A549 (cell line): Measurements from ENCODE around the gene INTS14. TPM values are rescaled to one million over a fixed set of nuclear protein-coding genes. Genes with fewer than 3 reads are reported as not detected.

Experiments
- ATAC-seq, 2 experiments: fragments of 200-7000 bp in 1 of 2; fragments of >200 bp in 1 of 2; cut with Nextera tagmentation in 1 of 2; cut with Tn5 transposase in 1 of 2; 3 replicates each; pipeline versions ENCODE4 v1.8.0 to v1.9.1; 2018 to 2020; ENCODE audit warnings: mild to moderate bottlenecking in 1 of 2, moderate library complexity in 1 of 2
- CTCF ChIA-PET: fragments of 300-600 bp; sonication (Branson Sonifier 250); formaldehyde crosslinking; extraction: SDS; loops from one replicate; lab custom pipeline; 2021; ENCODE audit warnings: antibody characterized with exemption, inconsistent platforms; lab: Yijun Ruan, JAX
- POLR2A ChIA-PET: fragments of 350-600 bp; formaldehyde crosslinking; extraction: SDS; loops from one replicate; lab custom pipeline; 2021; ENCODE audit warnings: antibody characterized with exemption, inconsistent platforms; lab: Yijun Ruan, JAX
- DNase-seq, 2 experiments: peaks; one replicate each; pipeline versions ENCODE4 v3.0.0 to v3.0.0-alpha.2; 2011 to 2016; ENCODE audit warnings: low read depth in 1 of 2, low spot score in 1 of 2
- FAIRE-seq: peaks from 2 replicates; lab custom pipeline; 2011; peaks lifted over from hg19 to GRCh38; lab: Jason Lieb, UNC
- H3K27ac ChIP-seq, 2 experiments: fragments of >200 bp; sonication (Bioruptor Twin); formaldehyde crosslinking; 3 replicates each; pipeline ENCODE4 v1.5.1; 2016 to 2017
- H3K4me1 ChIP-seq: fragments of >200 bp; sonication (Bioruptor Twin); formaldehyde crosslinking; 3 replicates; pipeline ENCODE4 v1.6.1; 2016
- H3K4me2 ChIP-seq: fragments of >200 bp; sonication (Bioruptor Twin); formaldehyde crosslinking; 3 replicates; pipeline ENCODE4 v1.6.1; 2016
- H3K4me3 ChIP-seq: fragments of >200 bp; sonication (Bioruptor Twin); formaldehyde crosslinking; 3 replicates; pipeline ENCODE4 v1.5.1; 2016
- H3K9me3 ChIP-seq: fragments of >200 bp; sonication (Bioruptor Twin); formaldehyde crosslinking; 3 replicates; pipeline ENCODE4 v1.6.1; 2016
- ATOH8 ChIP-seq: fragments of 250-450 bp; sonication (Bioruptor Pico); IDR thresholded peaks from 2 replicates; pipeline ENCODE4 v1.5.0; 2020; ENCODE audit warnings: low read depth, mild to moderate bottlenecking, moderate library complexity
- CEBPB ChIP-seq, 2 experiments: fragments of >200 bp in 1 of 2; sonication (Bioruptor Twin) in 1 of 2; formaldehyde crosslinking in 1 of 2; IDR thresholded peaks; 2 replicates each; pipeline ENCODE4 v1.6.1; 2012 to 2016
- CHD4 ChIP-seq: fragments of 200-600 bp; sonication (generic); IDR thresholded peaks from 2 replicates; pipeline ENCODE4 v1.6.1; 2016; ENCODE audit warnings: antibody characterized with exemption, mild to moderate bottlenecking, borderline replicate concordance
- CTCF ChIP-seq: fragments of >200 bp; sonication (Bioruptor Twin); formaldehyde crosslinking; IDR thresholded peaks from 3 replicates; pipeline ENCODE4 v1.5.1; 2016
- EHF ChIP-seq: fragments of 250-450 bp; sonication (Bioruptor Pico); IDR thresholded peaks from 2 replicates; pipeline ENCODE4 v1.5.0; 2020; ENCODE audit warnings: mild to moderate bottlenecking
- EHMT2 ChIP-seq: fragments of 200-600 bp; sonication (generic); IDR thresholded peaks from 2 replicates; pipeline ENCODE4 v1.6.1; 2016; ENCODE audit warnings: antibody characterized with exemption, low read depth, mild to moderate bottlenecking, moderate library complexity
- FOSB ChIP-seq: fragments of 250-450 bp; sonication (Bioruptor Pico); IDR thresholded peaks from 2 replicates; pipeline ENCODE4 v1.5.0; 2020; ENCODE audit warnings: mild to moderate bottlenecking, moderate library complexity
- FOSL2 ChIP-seq, 2 experiments: fragments of 450-650 bp in 1 of 2; fragments of >200 bp in 1 of 2; sonication (Bioruptor Twin) in 1 of 2; formaldehyde crosslinking; IDR thresholded peaks; 2 replicates each; pipeline versions ENCODE4 v1.5.0 to v1.6.1; 2016 to 2020; ENCODE audit warnings: mild to moderate bottlenecking in 1 of 2, moderate library complexity in 1 of 2
- FOXS1 ChIP-seq: fragments of 250-450 bp; sonication (Bioruptor Pico); IDR thresholded peaks from 2 replicates; pipeline ENCODE4 v1.5.0; 2020; ENCODE audit warnings: mild to moderate bottlenecking, moderate library complexity
- HOXA7 ChIP-seq: fragments of 250-450 bp; sonication (Bioruptor Pico); IDR thresholded peaks from 2 replicates; pipeline ENCODE4 v1.5.0; 2020; ENCODE audit warnings: mild to moderate bottlenecking, moderate library complexity
- HOXB13 ChIP-seq: fragments of 250-450 bp; sonication (Bioruptor Pico); IDR thresholded peaks from 2 replicates; pipeline ENCODE4 v1.5.0; 2020; ENCODE audit warnings: low read depth, mild to moderate bottlenecking, moderate library complexity
- JUNB ChIP-seq: fragments of >200 bp; sonication (Bioruptor Twin); formaldehyde crosslinking; IDR thresholded peaks from 2 replicates; pipeline ENCODE4 v1.6.1; 2016
- KDM1A ChIP-seq: fragments of 200-600 bp; sonication (generic); IDR thresholded peaks from 2 replicates; pipeline ENCODE4 v1.6.1; 2016; ENCODE audit warnings: low read depth, mild to moderate bottlenecking
- MAFK ChIP-seq: fragments of 450-650 bp; IDR thresholded peaks from 2 replicates; pipeline ENCODE4 v1.6.1; 2014; ENCODE audit not compliant: partially characterized antibody
- MAX ChIP-seq: IDR thresholded peaks from 2 replicates; pipeline ENCODE4 v1.6.1; 2012
- MAZ ChIP-seq: fragments of 150-350 bp; IDR thresholded peaks from 2 replicates; pipeline ENCODE4 v1.6.1; 2014; ENCODE audit warnings: antibody characterized with exemption, low read depth, low read length, borderline replicate concordance
- NFE2L2 ChIP-seq: fragments of 150-350 bp; conservative IDR thresholded peaks from 2 replicates; pipeline ENCODE4 v1.6.1; 2014; ENCODE audit warnings: low read length
- POLR2A ChIP-seq: IDR thresholded peaks from 2 replicates; pipeline ENCODE4 v1.6.1; 2012; ENCODE audit warnings: mild to moderate bottlenecking, low read length
- RAD21 ChIP-seq, 2 experiments: fragments of >200 bp in 1 of 2; sonication (Bioruptor Twin) in 1 of 2; formaldehyde crosslinking in 1 of 2; IDR thresholded peaks in 1 of 2; conservative IDR thresholded peaks in 1 of 2; 2 replicates in 1 of 2; 3 replicates in 1 of 2; pipeline ENCODE4 v1.6.1; 2012 to 2018; ENCODE audit warnings: inconsistent platforms in 1 of 2
- RCOR1 ChIP-seq: fragments of 150-350 bp; IDR thresholded peaks from 2 replicates; pipeline ENCODE4 v1.6.1; 2014; ENCODE audit warnings: antibody characterized with exemption, low read length, low read depth
- SMC3 ChIP-seq: fragments of >200 bp; sonication (Bioruptor Twin); formaldehyde crosslinking; IDR thresholded peaks from 3 replicates; pipeline ENCODE4 v1.6.1; 2018; ENCODE audit warnings: inconsistent platforms
- TFCP2L1 ChIP-seq: fragments of 250-450 bp; sonication (Bioruptor Pico); IDR thresholded peaks from 2 replicates; pipeline ENCODE4 v1.5.0; 2021; ENCODE audit warnings: mild to moderate bottlenecking
- USF2 ChIP-seq: fragments of 450-650 bp; IDR thresholded peaks from 2 replicates; pipeline ENCODE4 v1.6.1; 2014; ENCODE audit warnings: antibody characterized with exemption
- WGBS: methylation state at CpG from one replicate; pipeline ENCODE4 v1.1.6; 2017; ENCODE audit errors: missing lambda C conversion rate; 5-methylcytosine and 5-hydroxymethylcytosine counted together
- polyA plus RNA-seq, 4 experiments: library from polyadenylated mRNA; depleted of rRNA in 3 of 4; stranded (reverse); fragments of >200 nt; fragmentation: RNase III in 1 of 4; extraction: RNeasy Plus Mini Kit Qiagen cat#74134 plus additional on column Dnase treatment in 1 of 4; gene quantifications; 2 replicates in 3 of 4; 3 replicates in 1 of 4; pipeline ENCODE4 v1.2.3, GENCODE V29; 2011 to 2017

INTS14 gene
- polyA plus RNA-seq, 2 of the 4 experiments (the other 2 are of a cell fraction): 38.1 to 82.1 TPM

GRCh38 chr15:65603134-65603533 is 7.8 kb downstream of the INTS14 start:
- POLR2A ChIA-PET: no interaction called here
- Histone ChIP-seq H3K27ac (no peak overlapping the region), H3K4me2 (no peak overlapping the region), H3K4me1 (peaks cover 13% of the 10 kb centered on the region), H3K9me3 (no peaks in the 10 kb centered on the region), H3K4me3 (no peak overlapping the region)
- no peak for ATAC-seq
- TF ChIP-seq TFCP2L1 (CRISPR knock-in tag) (no peak), KDM1A (no peak), POLR2A (no peak)
- WGBS: 61% methylated on average over 2 of the region's 2 CpGs
- FAIRE-seq: no peak
- CTCF ChIA-PET: interaction anchor here (0.8 to 1.8 kb wide), 4 partner anchors 9 to 267 kb away, joined by 3 to 6 read pairs (median 4); no protein-coding TSS in a partner anchor
- no peak for DNase-seq

GRCh38 chr15:65599677-65600076 is 11.3 kb downstream of the INTS14 start:
- Histone ChIP-seq H3K9me3 (no peaks in the 10 kb centered on the region), H3K27ac (no peak overlapping the region), H3K4me3 (no peak overlapping the region), H3K4me2 (no peak overlapping the region), H3K4me1 (peaks cover 13% of the 10 kb centered on the region)
- TF ChIP-seq HOXB13: no peak
- TF ChIP-seq RCOR1: no peak
- no peak for TF ChIP-seq HOXA7 (CRISPR knock-in tag)
- TF ChIP-seq ATOH8 (CRISPR knock-in tag): no peak
- TF ChIP-seq MAFK: no peak
- no peak for TF ChIP-seq FOXS1
- TF ChIP-seq CEBPB (IDR thresholded peaks at IDR 0.05): no peak
- TF ChIP-seq EHMT2: no peak
- WGBS: 94% methylated on average over 5 of the region's 5 CpGs
- ChIA-PET POLR2A (interaction anchor here (1.1 to 1.9 kb wide), 2 partner anchors 11 to 270 kb away, joined by 3 to 9 read pairs; partner anchors contain the start of genes INTS14 and RAB11A), CTCF (interaction anchor here (2.5 kb wide), 1 partner anchor 12 kb away, joined by 8 read pairs; no protein-coding TSS in a partner anchor)
- ATAC-seq (no peak), FAIRE-seq (no peak), DNase-seq (no peak)

GRCh38 chr15:65598468-65598867 is 12.5 kb downstream of the INTS14 start:
- H3K4me3 ChIP-seq: no peak overlapping the region
- H3K27ac ChIP-seq: peak overlapping the region; percentile 53 to 72
- peak; percentile 92 for FAIRE-seq
- H3K9me3 ChIP-seq: no peaks in the 10 kb centered on the region
- no peak for DNase-seq
- no peak for ATAC-seq
- 93% methylated on average over 2 of the region's 2 CpGs for WGBS
- no peak overlapping the region for H3K4me2 ChIP-seq
- ChIA-PET POLR2A (interaction anchor here (1.1 to 1.9 kb wide), 2 partner anchors 12 to 271 kb away, joined by 3 to 9 read pairs; partner anchors contain the start of genes INTS14 and RAB11A), CTCF (interaction anchor here (0.6 to 4.9 kb wide), 4 partner anchors 8 to 150 kb away, joined by 3 to 43 read pairs (median 13); partner anchors contain the start of gene INTS14)
- peaks cover 13% of the 10 kb centered on the region for H3K4me1 ChIP-seq
- TF ChIP-seq FOSL2 (IDR thresholded peaks at IDR 0.05) (no peak), FOSL2 (CRISPR knock-in tag; IDR thresholded peaks at IDR 0.05) (no peak), NFE2L2 (peak; percentile 98), MAFK (peak; percentile 98), EHF (0 out of 2 replicates have a peak, but pooled peaks have one; percentile 52)

GRCh38 chr15:65595960-65596359 is 15.0 kb downstream of the INTS14 start:
- CTCF ChIA-PET: interaction anchor here (0.5 to 4.9 kb wide), 40 partner anchors 9 to 903 kb away, joined by 3 to 43 read pairs (median 4); partner anchors contain the start of genes DIS3L, HACD3 and INTS14
- Histone ChIP-seq H3K9me3 (no peaks in the 10 kb centered on the region), H3K27ac (no peak overlapping the region), H3K4me3 (no peak overlapping the region), H3K4me2 (no peak overlapping the region), H3K4me1 (peaks cover 13% of the 10 kb centered on the region)
- POLR2A ChIA-PET: interaction anchor here (2.2 kb wide), 1 partner anchor 15 kb away, joined by 11 read pairs; the partner anchor contains the start of gene INTS14
- WGBS: 52% methylated on average over 3 of the region's 3 CpGs
- ATAC-seq (peak; percentile 73 to 85; a peak in 5 of 6 replicates), DNase-seq (peak; percentile 53 to 62), FAIRE-seq (no peak)
- TF ChIP-seq SMC3: peak; percentile 58
- TF ChIP-seq MAZ: no peak
- TF ChIP-seq MAX: no peak
- TF ChIP-seq CHD4: no peak
- peak; percentile 63 for TF ChIP-seq CTCF
- peak; percentile 70 to 77 for TF ChIP-seq RAD21 (conservative IDR thresholded peaks at IDR 0.05 in 1 of 2, IDR thresholded peaks at IDR 0.05 in 1 of 2)
- TF ChIP-seq EHF: no peak
- no peak for TF ChIP-seq HOXA7 (CRISPR knock-in tag)
- no peak for TF ChIP-seq JUNB
- TF ChIP-seq FOSB: no peak
- TF ChIP-seq TFCP2L1 (CRISPR knock-in tag): no peak
- TF ChIP-seq USF2: no peak
